Activated CD8-positive, alpha-beta memory T cell treated with anti-CD3 and anti-CD28 coated beads, Interleukin-2, amount 50 U/mL, for 24 hours (primary cell): ENCODE measurements around the gene CTXN3.

ENCODE experiments used
- DNase-seq: peaks from one replicate; pipeline ENCODE4 v3.0.0-alpha.2; 2020; ENCODE audit errors: extremely low read depth

Gene CTXN3

DNA sequence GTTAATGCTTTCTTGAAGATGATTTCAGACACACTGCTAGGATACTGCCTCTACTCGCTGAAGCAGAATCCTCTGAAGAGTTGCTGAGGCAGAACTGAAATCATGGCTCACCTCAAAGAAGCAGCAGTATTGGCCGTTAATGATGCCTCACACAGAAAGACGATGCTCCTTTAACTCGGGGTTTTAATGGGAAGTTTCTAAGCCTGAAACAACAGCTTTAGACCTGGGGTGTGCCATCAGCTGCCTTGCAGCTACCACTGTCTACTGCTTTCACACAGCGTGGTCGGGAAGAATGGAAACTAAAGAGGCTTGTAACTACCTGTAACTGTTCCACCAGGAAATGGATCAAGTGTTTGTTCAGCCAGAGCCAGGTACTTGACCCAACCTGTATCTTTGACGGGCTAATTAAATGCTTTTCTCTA, at the start of gene CTXN3:
Gene CTXN3, plus strand, starts transcription at position 65 of the 422 bp plus-strand sequence. CDS start 8,440 bp downstream, outside the sequence.
- no peak for DNase-seq

DNA sequence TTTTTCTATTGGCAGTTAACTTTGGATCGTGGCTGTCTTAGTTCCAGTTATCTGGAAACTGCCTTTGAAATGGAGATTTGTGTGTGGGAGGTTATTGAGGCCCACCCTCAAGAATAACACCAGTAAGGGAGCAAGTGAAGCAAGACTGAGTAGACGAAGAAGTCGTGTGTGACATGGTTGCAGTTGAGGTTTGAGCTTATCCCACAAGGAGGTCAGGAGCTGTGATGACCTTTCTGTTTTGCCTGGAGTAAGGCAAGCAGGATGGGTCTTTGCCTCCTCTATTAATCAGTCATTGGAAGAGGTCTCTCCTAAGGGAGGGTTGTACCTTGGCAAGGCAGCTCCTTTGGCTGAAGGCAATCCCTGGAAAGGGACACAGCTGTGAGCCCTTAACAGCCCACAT, 49.6 kb upstream of the CTXN3 start:
- no peak for DNase-seq

DNA sequence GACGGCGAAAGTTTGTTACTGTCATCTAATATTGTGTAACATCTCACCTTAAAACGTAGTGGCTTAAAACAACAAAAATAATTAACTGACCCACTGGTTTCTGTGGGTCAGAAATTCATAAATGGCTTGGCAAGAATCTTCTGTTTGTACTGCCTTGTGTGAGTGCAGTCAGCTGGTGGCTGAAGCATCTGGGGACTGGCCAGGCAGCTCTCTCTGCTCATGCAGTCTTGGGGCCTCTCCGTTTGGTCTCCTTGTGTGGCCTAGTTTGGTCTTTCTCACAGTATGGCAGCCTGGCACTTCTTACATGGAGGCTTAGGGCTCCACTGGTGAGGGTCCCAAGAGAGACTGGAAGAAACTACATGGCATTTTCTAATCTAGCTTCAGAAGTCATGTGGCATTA, 49.0 kb upstream of the CTXN3 start:
- DNase-seq, result no peak

DNA sequence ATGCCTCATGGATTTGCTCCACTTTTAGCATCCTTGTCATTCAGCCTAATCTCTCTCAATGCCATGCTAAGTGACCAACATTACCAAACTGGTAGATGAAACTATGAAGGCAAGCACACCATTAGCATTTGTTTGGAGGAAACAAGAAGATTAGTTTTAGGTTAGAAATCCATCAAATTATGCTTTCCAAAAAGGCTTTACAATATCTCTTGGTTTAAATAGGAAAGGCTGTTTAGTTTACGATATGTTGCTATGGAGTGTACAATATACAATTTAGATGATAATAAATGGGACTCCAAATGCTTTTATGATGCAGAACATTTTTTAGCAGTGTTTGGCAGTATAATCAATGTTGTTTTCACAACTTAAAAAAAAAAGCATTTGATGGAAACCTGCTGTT, 47.8 kb upstream of the CTXN3 start:
- no peak for DNase-seq

DNA sequence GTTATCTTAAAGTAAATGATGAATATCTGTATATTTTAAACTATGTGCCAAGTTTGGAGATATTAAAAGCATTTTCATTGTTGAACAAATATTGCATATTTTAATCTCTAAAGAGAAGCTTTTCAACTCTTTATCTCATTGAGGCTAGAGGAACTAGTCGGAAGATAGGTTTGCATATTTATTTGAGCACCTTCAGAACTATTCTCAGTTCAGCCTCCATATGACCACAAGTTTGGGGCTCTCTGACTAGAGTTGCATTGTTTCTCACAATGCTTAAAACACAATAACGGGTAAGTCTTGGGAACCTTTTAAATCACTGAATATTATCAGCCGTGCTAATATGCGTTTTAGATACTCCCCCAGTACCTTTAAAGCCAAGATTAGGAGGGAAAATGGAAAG, 47.3 kb upstream of the CTXN3 start:
- no peak for DNase-seq

DNA sequence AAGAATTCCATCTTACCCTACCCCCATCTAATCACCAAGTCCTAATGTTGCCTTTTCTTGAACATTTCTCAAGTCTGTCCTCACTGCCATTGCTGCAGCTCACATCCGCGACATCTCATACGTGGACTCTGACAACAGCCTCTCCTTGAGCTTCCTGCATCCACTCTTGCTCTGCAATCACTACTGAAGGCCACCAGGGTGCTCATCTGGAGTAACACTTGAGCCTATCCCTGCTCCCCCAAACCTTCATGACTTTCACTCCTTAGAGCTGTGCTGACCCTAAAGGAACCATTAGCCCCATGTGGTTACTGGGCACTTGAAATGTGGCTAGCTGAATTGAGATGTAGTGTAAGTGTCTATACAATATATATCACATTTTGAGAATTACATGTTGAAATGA, 46.4 kb upstream of the CTXN3 start:
- DNase-seq, result no peak

DNA sequence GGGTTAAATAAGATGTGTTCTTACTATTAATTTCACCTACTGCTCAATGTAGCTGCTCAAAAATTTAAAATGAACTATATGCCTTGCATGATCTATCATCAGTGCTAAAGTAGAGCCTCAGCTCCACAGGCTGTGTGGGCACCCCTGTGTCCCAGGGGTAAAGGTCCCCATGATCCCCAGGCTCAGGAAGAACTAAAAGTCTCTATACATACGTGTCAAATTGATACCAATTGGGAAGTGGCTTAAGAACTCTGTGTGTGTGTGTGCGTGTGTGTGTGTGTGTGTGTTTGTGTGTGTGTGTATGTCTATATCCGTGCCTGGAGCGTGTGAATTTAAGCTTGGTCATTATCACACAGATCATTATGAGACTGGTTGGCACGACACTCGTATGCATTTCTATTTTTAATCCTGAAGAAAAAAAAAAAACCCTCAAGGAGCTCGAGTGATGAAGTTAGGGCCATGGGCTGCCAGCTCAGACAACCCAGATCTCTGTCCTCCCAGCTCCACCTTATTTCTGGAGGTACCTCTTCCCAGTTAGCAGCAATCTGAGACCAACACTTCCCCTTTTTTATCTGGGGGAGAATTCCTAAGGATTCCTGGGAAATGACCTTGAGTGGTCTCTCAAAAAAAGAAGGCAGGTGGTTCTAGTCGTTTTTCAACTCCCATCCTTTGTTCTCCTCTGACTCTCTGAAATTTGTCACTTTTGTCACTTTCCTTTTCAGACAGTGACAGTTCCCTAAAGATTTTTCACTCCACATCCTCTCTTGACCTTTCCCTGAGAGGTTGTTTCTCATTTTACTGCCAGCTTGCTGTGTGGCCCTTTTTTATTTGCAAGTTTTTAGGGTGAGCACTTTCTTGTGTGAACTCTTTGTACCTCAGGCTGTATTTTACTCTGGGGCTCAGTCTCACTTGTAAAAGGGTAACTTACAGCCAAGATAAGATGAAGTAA, 45.7 kb upstream of the CTXN3 start:
- no peak for DNase-seq

DNA sequence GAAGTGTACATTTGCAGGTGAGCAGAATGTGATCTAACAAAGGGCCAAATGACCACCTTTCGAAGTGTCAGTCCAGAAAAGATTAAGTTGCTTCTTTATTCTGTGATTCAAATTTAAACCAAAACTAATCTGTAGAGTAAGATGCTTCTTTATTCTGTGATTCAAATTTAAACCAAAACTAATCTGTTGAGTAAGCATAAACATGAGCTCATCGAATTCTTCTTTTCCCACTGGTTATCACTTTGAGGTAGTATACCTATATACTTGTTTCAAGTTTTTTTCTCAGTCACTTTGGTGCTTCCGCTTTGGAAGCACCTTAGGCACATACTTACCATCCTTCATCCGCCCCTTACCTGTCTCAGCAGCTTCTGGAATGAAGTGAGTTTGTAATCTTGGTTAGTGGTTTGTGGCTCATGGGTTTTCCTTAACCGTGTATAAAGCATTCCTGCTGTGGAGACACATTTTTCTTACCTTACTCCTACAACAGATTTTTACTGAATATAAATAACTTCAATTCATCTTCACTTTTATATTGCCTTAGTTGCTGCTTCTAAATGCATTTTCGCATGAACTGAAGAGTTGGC, 40.7 kb upstream of the CTXN3 start:
- no peak for DNase-seq

DNA sequence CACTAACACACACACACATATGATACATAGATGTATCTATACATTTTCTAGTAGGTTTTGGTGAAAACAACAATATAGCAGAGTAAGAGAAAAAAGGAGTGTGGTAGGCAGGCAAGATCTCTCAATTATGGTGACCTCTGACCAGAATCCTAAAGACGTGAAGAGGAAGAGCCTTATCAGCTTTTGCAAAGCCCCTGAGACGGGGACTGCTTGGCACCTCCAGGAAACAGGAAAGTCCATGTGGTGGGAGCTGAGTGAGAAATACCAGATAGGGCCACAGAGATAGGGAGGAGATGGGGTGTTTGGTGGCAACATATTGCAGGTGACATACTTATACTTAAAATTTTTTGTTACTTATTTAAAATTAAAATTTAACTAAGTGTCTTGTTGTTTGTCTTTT, 39.9 kb upstream of the CTXN3 start:
- no peak for DNase-seq

DNA sequence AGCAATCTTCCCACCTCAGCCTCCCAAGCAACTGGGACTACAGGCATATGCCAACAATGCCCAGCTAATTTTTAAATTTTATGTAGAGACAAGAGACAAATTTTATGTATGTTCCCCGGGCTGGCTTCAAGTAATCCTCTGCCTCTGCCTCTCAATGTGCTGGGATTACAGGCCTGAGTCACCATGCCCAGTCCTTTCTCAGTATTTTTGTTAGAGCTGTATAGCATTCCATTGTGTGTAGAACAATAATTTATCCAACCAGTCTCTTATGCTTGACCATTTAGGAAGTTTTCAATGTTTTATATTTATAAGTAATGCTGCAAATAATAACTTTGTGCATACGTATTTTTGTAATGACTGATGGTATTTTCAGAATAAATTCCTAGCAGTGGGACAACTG, 38.9 kb upstream of the CTXN3 start:
- no peak for DNase-seq

DNA sequence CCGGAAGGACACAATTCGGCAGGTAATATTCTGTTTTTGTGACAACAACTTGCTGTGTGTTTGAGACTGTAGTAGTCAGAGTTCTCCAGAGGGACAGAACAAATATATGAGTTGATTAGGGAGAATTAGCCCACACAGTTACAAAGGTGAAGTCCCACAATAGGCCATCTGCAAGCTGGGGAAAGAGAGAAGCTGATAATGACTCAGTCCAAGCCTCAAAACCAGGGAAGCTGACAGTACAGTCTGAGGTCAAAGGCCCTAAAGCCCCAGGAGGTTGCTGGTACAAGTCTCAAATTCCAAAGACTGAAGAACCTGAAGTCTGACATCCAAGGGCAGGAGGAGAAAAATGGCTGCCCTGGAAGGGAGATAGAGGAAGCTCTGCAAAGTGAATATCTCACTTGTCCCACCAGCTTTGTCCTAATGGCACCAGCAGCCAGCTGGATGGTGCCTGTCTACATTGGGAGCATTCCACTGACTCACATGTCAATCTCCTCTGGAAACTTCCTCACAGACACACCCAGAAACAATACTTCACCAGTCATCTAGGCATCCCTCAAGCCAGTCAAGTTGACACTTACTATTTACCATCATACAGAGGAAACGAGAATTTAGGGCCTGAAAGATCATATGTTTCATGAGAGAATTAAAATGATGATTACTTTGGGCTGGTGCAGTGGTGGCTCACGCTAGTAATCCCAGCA, 36.3 kb upstream of the CTXN3 start:
- no peak for DNase-seq

DNA sequence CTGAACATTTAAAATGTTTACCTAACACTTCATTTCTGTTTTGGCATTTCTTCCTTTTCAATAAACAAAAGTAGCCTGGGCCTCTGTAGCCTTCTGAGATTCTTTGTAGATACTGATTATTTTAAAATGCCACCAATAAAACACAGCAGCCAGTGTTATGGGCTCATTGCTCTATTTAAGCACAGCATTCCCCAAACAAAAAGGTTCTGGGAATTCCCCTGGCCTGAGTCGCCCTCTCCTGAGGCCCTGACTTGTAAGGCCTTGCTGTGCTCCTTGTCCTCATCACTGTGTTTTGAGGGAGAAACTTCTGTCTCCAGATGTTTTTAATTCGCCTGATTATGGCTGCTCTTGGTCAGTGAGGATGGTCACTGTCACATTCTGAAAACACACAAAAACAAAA, 33.0 kb upstream of the CTXN3 start:
- no peak for DNase-seq

DNA sequence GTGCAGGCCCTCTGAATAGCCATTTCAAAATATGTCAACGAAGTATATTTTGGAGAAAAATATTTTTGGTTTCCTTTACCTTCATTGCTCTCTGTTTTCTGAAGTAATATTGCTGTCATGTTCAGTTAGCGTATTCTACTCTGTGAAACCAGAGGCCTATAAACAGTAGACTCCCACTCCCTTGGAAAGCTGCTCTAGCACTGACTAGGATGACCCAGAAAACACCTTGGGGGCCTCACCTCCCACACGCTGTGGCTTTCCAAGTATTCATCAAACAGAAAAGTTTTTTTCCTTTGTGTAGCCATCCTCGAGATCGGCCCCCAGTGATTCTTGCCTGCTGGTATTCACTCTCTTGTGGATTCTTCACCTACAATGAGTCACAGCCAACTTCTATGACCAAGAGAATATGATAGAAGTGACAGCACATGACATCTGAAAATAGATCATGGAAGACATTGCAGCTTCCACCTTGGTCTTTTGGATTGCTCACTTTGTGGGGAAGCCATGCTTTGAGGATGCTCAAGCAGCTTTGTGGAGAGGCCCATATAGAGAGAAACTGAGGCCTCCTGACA, 28.9 kb upstream of the CTXN3 start:
- no peak for DNase-seq

DNA sequence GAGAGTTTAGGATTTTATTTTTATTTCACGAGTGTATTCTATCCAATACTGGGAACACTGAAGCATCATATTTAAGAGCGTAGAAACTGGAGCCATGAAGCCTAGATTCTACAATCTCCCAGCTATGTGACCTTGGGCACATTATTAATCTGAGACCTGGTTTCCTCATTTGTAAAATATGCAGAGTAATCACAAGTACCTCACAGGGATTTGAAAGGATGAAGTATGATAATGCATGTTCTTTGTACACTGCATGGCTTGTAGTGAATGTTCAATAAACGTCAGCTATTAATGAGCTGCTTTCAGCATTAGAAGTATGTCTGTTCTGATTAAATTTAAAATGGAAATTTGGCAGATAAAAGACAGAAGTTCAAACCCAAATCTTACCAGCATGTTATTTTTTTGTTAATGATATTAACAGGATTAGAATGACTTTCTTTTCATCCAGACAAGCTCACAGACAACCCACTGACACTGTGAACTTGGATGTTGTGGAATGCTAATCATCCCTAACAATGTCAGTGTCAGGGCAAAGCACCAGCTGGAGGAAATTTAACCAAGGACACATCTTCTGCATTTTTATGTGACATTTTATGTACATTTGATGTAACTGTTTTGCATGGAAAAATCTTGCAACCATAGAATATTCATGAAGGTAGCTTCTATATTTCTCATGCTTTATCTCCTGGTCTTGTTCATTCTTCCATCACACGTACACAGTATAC, 27.1 kb upstream of the CTXN3 start:
- no peak for DNase-seq

DNA sequence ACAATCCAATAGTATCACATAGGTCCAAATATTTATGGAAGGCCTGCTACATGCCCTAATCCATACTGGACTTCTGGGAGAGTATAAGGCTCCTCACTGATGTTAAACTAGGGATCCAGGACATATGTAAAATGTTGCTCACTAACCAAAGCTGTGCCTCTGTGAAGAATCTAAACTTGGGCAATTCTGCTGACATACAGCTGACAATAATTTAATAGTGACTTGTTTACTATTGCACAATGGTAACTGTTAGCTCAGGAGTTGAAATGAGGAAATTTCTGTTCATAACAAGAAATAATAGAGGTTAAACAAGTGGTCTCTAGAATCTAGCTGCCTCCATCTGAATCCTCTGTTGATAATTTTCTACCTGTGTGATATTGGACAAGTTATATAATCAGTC, 14.9 kb upstream of the CTXN3 start:
- DNase-seq, result no peak

DNA sequence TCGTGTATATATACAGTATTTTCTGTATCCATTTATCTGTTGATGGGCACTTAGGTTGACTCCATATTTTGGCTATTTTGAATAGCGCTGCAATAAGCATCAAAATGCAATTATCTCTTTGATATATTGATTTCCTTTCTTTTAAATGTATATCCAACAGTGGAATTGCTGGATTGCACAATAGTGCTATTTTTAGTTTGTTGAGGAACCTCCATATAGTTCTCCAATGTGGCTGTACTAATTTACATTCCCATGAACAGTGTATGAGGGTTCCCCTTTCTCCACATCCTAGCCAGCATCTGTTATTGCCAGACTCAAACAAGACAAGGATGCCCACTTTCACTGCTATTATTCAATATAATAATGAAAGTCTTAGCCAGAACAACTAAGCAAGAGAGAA, 9.1 kb upstream of the CTXN3 start:
- no peak for DNase-seq

DNA sequence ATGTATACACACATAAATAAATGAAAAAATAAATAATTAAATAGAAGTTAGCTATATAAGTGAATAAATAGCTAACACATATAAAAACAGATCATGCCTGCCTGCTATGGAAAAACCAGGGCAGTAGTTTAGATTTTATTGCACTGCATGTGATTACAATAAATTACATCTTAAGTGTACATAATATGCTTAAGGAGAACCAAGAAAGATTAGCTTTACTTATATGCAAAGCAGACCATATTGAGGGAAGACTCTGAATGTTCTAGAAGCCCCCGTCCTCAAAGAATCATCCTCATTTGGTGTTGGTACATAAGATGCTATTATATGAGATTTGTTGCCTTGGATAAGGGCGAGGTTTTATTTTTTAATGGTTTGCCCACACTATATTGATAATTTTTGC, 5.9 kb upstream of the CTXN3 start:
- DNase-seq, result no peak

DNA sequence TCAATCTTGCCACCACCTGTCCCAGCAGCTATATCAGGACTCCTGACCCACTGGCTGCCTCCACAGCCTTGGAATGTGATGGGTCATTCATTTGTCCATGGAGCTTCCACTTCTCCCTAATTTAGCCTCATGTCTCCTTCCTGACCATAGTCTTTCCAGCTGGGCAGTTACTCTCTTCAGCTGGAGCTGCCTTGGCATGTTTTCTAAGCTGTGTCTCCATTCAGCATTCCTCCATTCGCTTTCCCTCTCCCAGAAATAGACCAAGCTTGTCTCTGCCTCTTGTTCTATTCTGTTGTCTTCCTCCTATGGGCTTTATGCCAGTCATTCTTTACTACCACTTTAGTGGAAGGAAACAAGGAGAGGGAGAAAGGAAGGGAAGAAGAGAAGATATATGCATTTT, 5.3 kb upstream of the CTXN3 start:
- no peak for DNase-seq

DNA sequence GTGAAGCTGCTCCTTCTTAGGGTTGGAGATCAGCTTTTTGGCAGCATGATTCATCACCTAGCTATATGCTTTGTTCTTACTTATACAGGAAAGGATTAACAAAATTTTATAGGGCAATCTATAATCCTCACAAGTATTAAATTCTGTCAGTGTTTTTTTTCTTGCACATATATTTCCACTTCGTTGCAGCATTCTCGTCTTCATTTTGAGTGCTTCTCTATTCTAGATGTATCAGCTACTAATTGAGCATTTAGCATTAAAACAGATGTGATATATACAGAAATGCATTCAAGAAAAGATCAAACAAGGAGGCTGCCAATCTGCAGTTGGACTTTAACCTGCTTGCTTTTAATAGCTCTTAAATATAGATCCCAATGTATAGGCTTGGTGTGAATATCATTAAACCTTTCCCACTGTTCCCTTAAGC, 3.6 kb upstream of the CTXN3 start:
- no peak for DNase-seq

DNA sequence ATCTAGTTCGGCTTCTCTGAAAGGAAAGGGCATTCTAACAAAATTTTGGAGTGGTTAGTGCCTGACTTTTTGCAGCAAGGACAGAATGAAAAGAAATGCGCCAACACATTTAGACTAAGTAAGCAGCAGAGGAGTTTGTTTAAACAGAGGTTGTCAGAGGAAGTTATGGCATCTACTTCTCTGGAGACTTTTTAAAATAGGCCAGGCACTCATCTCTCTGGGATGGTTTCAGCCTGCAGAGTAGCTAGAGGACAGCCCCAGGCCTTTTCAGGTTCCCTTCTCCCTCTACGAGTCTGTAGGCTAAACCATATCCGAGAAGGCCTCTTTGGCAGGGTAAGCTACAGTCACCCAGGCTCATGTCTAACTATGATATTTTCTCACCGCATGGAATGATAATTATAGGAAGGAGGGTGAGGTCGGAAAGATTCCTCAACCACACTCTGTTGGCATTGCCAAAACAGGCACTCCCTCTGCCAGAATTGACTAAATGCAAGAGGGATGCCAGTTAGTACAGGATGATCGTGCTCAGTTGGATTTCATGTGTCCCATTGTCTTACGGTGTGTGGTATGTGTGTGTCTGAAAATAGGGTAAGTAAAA, 1.4 kb upstream of the CTXN3 start:
- DNase-seq, result no peak

DNA sequence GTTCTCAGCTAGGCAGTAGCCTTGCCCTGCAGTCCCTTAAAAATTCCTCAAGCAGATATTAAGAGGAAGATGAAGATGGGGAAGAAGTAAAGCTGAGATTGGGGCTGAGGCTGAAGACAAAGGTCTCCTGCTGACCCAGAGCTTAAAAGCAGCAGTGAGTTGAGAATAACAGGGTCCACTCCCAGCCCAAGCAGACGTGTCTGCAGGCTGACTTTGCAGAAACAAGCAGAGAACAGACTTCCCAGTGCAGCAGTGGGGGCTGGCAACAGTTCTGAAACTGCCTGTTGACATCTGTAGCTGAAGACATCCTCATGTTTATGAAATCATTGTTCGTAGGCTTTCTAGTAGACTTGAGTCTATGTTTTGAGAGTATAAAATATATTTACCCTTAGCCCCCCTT, 1.1 kb downstream of the CTXN3 start:
- no peak for DNase-seq
